ENCODE measurements around the gene DBET.
A peak's percentile ranks its signal among the peaks of the same experiment; 100 is the strongest.
"Not testable (repeated sequence)": the region's sequence is repeated elsewhere in the genome, so short reads cannot be mapped to it uniquely, and the experiment has no call there.

Gene DBET

GRCh38 chr4:190064342-190064741, at the start of gene DBET:
DBET (plus strand) TSS chr4:190064502.
- DNase-seq; H3K27me3 Mint-ChIP-seq; H3K4me3 Mint-ChIP-seq; H3K4me1 Mint-ChIP-seq; H3K9me3 Mint-ChIP-seq; H3K27ac Mint-ChIP-seq; ATAC-seq; H3K36me3 Mint-ChIP-seq (ENCODE audit: low read depth): not testable (repeated sequence)

GRCh38 chr4:190014771-190015537, 49.3 kb upstream of the DBET start:
- peak; percentile 42 for ATAC-seq
- Mint-ChIP-seq H3K27me3 (peaks cover 56% of the 10 kb centered on the region), H3K27ac (no peak overlapping the region), H3K4me3 (no peak overlapping the region), H3K36me3 (ENCODE audit: low read depth) (peaks cover 2% of the 10 kb centered on the region), H3K4me1 (peaks cover 11% of the 10 kb centered on the region), H3K9me3 (no peaks in the 10 kb centered on the region)
- no peak for DNase-seq

- Mint-ChIP-seq H3K36me3 (ENCODE audit: low read depth) (peaks cover 2% of the 10 kb centered on the region), H3K4me3 (no peak overlapping the region), H3K27me3 (peaks cover 64% of the 10 kb centered on the region), H3K4me1 (peaks cover 14% of the 10 kb centered on the region), H3K27ac (no peak overlapping the region), H3K9me3 (no peaks in the 10 kb centered on the region)
- ATAC-seq (no peak), DNase-seq (no peak)
Measured at GRCh38 chr4:190015538-190016368, 48.5 kb upstream of the DBET start.

DNA sequence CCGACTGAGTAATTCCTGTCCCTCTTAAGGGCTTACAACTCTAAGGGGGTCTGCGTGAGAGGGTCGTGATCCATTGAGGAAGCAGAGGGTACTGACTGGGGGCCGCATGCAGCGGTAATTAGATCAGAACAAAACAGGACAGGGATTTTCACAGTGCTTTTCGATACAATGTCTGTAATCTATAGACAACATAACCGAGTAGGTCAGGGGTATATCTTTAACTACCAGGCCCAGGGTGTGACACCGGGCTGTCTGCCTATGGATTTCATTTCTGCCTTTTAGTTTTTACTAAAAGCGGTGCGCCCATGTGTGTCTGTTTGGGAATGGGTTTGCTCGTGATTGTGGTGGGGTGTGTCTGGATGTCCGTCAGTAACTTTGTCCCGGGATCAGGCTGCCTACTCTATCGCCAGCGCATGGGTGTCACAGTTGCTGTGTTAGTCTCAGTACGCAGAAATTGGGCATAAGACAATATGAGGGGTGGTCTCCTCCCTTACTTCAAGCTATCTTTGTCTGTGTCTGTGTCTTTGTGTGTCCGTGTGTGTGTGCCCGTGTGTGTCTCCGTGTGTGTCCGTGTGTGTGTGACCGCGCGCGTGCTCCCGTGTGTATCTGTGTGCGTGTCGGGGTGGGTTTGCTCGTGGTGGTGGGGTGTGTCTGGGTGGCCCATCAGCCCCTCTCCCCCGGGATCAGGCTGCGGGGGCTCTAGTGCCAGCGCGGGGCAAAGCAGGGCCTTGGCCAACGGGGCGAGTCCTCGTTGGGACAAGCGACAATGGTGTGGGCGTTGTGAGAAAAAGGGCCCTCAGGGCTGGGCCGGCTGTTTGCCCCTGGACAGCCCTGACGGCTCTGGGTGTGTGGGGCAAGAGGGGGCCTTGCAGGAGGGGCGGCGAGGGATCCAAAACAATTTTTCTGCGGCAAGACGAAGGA, 47.7 kb upstream of the DBET start:
- ATAC-seq = no peak
- peaks cover 2% of the 10 kb centered on the region for H3K36me3 Mint-ChIP-seq (ENCODE audit: low read depth)
- peaks cover 17% of the 10 kb centered on the region for H3K4me1 Mint-ChIP-seq
- DNase-seq = no peak
- no peaks in the 10 kb centered on the region for H3K9me3 Mint-ChIP-seq
- H3K27ac Mint-ChIP-seq = no peak overlapping the region
- H3K27me3 Mint-ChIP-seq = peaks cover 70% of the 10 kb centered on the region
- no peak overlapping the region for H3K4me3 Mint-ChIP-seq

DNA sequence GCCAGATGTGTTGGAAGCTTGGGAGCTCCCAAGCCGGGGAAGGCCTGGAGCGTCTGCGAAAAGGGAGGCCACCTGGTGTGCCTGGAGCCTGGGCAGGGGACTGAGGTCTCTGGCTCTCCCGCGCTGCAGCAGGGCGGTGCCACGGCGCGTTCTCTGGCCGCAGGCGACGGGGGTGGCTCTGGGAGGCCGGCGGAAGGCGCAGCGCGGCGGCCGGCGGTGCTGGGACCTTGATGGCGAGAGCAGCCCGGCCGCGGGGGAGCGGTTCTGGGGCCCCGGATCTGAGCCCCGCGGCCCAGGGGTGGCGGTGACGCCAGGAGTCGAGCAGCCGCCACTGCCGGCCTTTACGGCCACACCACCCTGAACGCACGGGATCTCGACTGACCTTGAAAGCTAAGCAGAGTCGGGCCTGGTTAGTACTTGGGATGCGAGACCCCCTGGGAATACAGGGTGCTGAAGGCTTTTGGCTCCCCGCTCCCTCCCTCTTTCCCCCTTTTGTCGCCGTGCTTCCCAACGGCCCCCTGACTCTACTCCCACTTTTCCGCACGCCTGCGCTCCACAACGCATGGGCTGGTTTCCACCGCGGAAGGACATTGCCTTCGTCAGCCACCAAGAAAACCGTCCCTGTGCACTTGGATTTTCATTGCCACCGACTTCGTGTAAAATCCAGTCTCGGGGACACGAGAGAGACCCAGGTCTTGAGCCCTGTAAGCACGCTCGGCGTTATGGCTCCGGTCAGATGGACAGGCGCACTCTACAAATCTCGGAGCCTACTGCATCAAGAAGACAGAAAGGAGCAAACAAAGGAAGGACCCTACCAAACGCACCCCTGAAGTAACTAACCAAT, 46.7 kb upstream of the DBET start:
- ATAC-seq = no peak
- Mint-ChIP-seq H3K27me3 (peaks cover 69% of the 10 kb centered on the region), H3K27ac (no peak overlapping the region), H3K36me3 (ENCODE audit: low read depth) (peaks cover 2% of the 10 kb centered on the region), H3K4me1 (peaks cover 17% of the 10 kb centered on the region), H3K4me3 (no peak overlapping the region), H3K9me3 (no peaks in the 10 kb centered on the region)
- DNase-seq = no peak

DNA sequence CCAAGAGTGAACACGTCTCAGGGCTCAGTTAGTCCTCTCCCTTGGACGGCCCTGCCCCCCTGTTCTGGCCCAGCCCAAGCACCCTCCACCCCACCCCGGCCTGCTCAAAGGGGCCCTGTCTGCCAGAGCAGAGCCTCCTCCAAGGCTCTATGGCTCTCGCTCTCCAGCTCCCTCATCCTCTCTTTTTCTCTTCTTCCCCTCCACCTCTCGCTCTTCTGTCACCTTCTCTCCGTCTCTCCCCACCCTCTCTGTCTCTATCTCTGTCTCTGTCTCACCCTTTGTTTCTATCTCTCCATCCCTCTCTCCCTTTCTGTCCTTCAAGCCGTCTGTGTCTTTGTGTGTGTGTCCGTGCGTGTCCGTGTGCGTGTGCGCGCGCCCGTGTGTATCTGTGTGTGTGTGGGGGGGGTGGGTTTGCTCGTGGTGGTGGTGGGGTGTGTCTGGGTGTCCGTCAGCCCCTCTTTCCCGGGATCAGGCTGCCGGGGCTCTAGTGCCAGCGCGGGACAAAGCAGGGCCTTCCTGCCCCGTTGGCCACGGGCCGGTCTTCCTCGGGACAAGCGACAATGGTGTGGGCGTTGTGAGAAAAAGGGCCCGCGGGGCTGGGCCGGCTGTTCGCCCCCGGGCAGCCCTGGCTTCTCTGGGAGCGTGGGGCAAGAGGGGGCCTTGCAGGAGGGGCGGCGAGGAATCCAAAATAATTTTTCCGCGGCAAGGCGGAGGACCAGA, 45.9 kb upstream of the DBET start:
- peaks cover 2% of the 10 kb centered on the region for H3K36me3 Mint-ChIP-seq (ENCODE audit: low read depth)
- peaks cover 66% of the 10 kb centered on the region for H3K27me3 Mint-ChIP-seq
- no peak overlapping the region for H3K4me3 Mint-ChIP-seq
- peaks cover 20% of the 10 kb centered on the region for H3K4me1 Mint-ChIP-seq
- H3K9me3 Mint-ChIP-seq = no peaks in the 10 kb centered on the region
- no peak overlapping the region for H3K27ac Mint-ChIP-seq
- DNase-seq = no peak
- no peak for ATAC-seq

- Mint-ChIP-seq H3K4me1 (peaks cover 20% of the 10 kb centered on the region), H3K9me3 (no peaks in the 10 kb centered on the region), H3K27ac (no peak overlapping the region), H3K4me3 (no peak overlapping the region), H3K36me3 (ENCODE audit: low read depth) (peaks cover 3% of the 10 kb centered on the region), H3K27me3 (peaks cover 63% of the 10 kb centered on the region)
- DNase-seq (no peak), ATAC-seq (no peak)
Measured at GRCh38 chr4:190019023-190019858, 45.1 kb upstream of the DBET start.

GRCh38 chr4:190019859-190020463, 44.3 kb upstream of the DBET start:
- not testable (repeated sequence) for DNase-seq; ATAC-seq; H3K36me3 Mint-ChIP-seq (ENCODE audit: low read depth); H3K4me3 Mint-ChIP-seq; H3K9me3 Mint-ChIP-seq; H3K27ac Mint-ChIP-seq
- Mint-ChIP-seq H3K27me3 (peaks cover 59% of the 10 kb centered on the region), H3K4me1 (peaks cover 20% of the 10 kb centered on the region)

DNA sequence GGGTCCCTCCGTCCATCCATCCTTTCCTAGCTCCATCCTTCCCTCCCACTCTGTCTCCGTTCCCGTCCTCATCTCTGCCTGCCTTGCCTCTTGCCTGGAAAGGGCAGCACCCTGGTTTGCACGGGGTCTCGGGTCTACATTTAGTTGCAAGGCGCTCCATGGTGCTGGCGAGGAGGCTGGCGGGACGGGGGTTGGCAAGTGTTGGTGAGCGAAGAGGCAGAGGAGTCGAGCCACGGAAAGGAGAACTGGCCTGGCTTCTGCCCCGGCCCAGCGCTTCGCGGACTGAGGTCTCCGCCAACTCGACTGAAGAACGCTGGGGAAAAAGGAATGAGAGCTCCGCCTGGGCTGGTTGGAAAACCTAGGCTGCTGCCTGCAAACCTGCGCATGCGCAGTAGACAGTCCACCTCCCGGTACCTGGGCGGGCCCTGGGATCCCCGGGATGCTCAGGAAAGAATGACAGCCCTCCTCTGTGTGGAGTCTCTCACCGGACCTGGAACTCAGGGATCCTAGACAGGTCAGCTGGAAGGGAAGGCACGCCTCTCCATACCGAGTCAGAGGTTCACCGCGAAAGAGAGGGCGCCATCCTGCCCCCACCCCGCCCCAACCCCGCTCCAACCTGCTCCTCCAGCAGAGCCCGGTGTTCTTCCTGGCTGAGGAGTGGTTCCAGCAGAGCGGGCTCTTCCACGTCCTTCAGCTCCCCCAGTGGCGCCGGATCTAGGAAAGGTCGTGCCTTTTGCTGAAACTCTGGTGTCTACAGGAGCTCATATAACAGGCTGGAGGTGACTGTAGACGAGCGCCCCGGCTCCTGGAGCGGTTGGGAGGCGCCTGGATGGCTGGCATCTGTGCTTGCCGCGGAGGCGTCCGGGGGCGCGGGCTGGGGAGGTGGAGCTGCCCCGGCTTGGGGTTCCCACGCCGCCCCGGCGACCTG, 43.2 kb upstream of the DBET start:
- no peak overlapping the region for H3K27ac Mint-ChIP-seq

DNA sequence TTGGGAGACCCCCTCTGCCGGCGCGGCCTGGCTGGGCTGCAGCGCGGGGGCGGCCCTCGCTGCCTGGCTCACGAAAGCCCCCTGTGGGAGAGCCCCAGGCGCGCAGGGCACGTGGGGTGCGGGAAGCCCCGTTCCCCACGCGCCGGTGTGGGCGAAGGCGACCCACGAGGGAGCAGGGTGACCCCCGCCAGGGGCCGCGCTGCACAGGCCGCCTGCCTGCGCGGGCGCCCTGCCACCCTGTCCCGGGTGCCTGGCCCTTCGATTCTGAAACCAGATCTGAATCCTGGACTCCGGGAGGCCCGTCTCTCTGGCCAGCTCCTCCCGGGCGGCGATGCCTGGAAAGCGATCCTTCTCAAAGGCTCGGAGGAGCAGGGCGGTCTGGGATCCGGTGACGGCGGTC, 42.3 kb upstream of the DBET start:
- H3K9me3 Mint-ChIP-seq; ATAC-seq; H3K27ac Mint-ChIP-seq; H3K36me3 Mint-ChIP-seq (ENCODE audit: low read depth); H3K4me3 Mint-ChIP-seq; DNase-seq: not testable (repeated sequence)
- H3K27me3 Mint-ChIP-seq = peaks cover 44% of the 10 kb centered on the region
- H3K4me1 Mint-ChIP-seq = peaks cover 16% of the 10 kb centered on the region

More for the DNA sequence above, 43.2 kb upstream of the DBET start:
- H3K27me3 Mint-ChIP-seq = peaks cover 53% of the 10 kb centered on the region
- H3K9me3 Mint-ChIP-seq = no peaks in the 10 kb centered on the region
- ATAC-seq = no peak
- peaks cover 20% of the 10 kb centered on the region for H3K4me1 Mint-ChIP-seq
- H3K36me3 Mint-ChIP-seq (ENCODE audit: low read depth) = peaks cover 3% of the 10 kb centered on the region
- peak overlapping the region; percentile 43 for H3K4me3 Mint-ChIP-seq
- DNase-seq = no peak

- not testable (repeated sequence) for H3K36me3 Mint-ChIP-seq (ENCODE audit: low read depth); H3K27ac Mint-ChIP-seq; DNase-seq; H3K9me3 Mint-ChIP-seq
- Mint-ChIP-seq H3K27me3 (peaks cover 40% of the 10 kb centered on the region), H3K4me3 (peak overlapping the region; percentile 8), H3K4me1 (peaks cover 15% of the 10 kb centered on the region)
- peak; percentile 57 for ATAC-seq
Measured at GRCh38 chr4:190022614-190023281, 41.6 kb upstream of the DBET start.
